Measurements from ENCODE around the gene CLC.

The CLC gene

GRCh38 chr19:39740395-39740794 is 2.6 kb upstream of the CLC start:
- TF ChIP-seq GATA3 (IDR thresholded peaks at IDR 0.05; ENCODE audit: low read depth, low read length) (no peak), GATA2 (IDR thresholded peaks at IDR 0.05; ENCODE audit: low read depth, low read length) (no peak)

- TF ChIP-seq GATA2 (IDR thresholded peaks at IDR 0.05; ENCODE audit: low read depth, low read length) (no peak), GATA3 (IDR thresholded peaks at IDR 0.05; ENCODE audit: low read depth, low read length) (no peak)
Measured at GRCh38 chr19:39738814-39739213, 985 bp upstream of the CLC start.

DNA sequence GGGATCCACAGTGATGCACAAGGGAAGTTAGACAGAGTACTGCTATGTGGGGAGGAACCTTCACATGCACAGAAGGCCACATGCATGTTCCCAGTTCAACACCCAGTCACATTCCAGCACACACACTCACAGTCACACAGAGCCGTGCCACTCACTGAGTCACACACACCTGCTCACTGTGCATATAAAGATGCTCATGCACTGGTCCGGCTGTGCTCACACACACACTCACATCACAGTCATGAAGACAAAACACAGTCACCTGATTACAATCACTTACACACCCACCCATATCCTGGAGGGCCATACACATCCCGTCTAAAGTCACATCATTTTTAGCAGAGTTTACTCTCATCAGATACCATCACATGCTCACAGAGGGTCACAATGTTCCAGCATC is 478 bp downstream of the CLC start:
- TF ChIP-seq GATA2 (IDR thresholded peaks at IDR 0.05; ENCODE audit: low read depth, low read length) = no peak
- no peak for TF ChIP-seq GATA3 (IDR thresholded peaks at IDR 0.05; ENCODE audit: low read depth, low read length)

- TF ChIP-seq GATA3 (IDR thresholded peaks at IDR 0.05; ENCODE audit: low read depth, low read length) (no peak), GATA2 (IDR thresholded peaks at IDR 0.05; ENCODE audit: low read depth, low read length) (no peak)
Measured at GRCh38 chr19:39736088-39736487, 1.7 kb downstream of the CLC start.

GRCh38 chr19:39735688-39736087 is 2.1 kb downstream of the CLC start:
- TF ChIP-seq GATA3 (IDR thresholded peaks at IDR 0.05; ENCODE audit: low read depth, low read length) (no peak), GATA2 (IDR thresholded peaks at IDR 0.05; ENCODE audit: low read depth, low read length) (no peak)

- TF ChIP-seq GATA2 (IDR thresholded peaks at IDR 0.05; ENCODE audit: low read depth, low read length) (no peak), GATA3 (IDR thresholded peaks at IDR 0.05; ENCODE audit: low read depth, low read length) (no peak)
Measured at GRCh38 chr19:39733841-39734240, 4.0 kb downstream of the CLC start.

DNA sequence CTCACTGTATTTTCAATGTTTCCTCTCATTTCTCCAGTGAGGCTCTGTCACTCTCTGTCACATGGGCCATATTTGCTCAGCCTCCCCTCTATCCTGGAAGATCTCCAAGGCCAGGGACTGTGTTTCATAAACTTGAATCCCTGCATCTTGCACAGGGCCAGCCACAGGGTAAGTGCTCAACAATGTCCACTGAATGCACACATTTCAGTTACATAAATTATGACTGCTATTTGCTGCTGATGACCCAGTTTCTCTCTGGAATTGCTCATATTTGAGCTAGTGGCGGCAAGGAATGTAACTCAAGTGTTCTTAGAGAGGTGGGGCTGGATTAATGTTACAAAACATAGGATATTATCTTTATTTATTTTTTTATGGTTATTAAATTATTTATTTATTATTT is 6.1 kb downstream of the CLC start:
- TF ChIP-seq GATA2 (IDR thresholded peaks at IDR 0.05; ENCODE audit: low read depth, low read length) (no peak), GATA3 (IDR thresholded peaks at IDR 0.05; ENCODE audit: low read depth, low read length) (no peak)

- TF ChIP-seq GATA2 (IDR thresholded peaks at IDR 0.05; ENCODE audit: low read depth, low read length) (no peak), GATA3 (IDR thresholded peaks at IDR 0.05; ENCODE audit: low read depth, low read length) (no peak)
Measured at GRCh38 chr19:39729594-39729993, 8.2 kb downstream of the CLC start.

DNA sequence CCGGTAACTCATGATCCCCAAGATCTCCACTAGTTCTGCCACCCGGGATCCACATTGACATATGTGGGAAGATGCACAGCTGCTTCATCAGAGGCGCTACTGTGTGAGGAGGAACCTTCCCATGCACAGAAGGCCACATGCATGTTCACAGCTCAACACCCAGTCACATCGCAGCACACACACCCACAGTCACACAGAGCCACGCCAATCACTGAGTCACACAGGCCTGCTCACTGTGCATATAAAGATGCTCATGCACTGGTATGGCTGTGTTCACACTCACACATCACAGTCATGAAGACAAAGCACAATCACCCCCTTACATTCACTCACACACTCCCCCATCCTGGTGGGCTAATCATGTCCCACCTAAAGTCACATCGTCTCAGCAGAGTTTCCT is 9.8 kb downstream of the CLC start:
- TF ChIP-seq GATA2 (IDR thresholded peaks at IDR 0.05; ENCODE audit: low read depth, low read length) = no peak
- TF ChIP-seq GATA3 (IDR thresholded peaks at IDR 0.05; ENCODE audit: low read depth, low read length) = no peak

DNA sequence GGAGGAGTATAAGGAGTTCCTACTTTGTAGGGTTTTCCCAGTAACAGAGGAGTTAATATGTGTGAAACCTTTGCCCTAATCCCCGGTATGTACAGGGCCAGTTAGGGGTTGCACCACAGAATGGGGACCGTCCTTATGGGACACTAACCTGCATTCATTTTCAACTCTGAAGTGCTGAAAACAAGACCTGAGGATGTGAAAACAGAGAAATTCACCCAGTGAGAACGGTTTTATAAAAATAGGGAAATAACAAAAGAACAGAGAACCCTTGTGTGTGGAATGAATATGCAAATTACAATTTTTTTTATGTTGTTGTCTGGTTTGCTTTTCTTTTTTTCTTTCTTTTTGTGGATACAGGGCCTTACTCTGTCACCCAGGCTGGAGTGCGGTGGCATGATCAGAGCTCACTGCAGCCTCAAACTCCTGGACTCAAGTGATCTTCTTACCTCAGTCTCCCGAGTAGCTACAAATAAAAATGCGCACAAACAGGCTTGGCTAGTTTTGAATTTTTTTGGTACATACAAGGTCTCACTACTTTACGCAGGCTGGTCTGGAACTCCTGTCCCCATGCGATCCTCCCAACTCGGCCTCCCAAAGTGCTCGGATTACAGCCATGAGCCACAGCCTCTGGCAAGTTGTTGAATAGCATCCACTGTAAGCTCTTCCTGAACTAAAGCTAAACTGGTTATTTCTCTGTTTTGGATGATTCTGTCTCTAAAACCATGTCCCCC is 10.6 kb downstream of the CLC start:
- no peak for TF ChIP-seq GATA2 (IDR thresholded peaks at IDR 0.05; ENCODE audit: low read depth, low read length)
- TF ChIP-seq GATA3 (IDR thresholded peaks at IDR 0.05; ENCODE audit: low read depth, low read length) = no peak

- TF ChIP-seq GATA3 (IDR thresholded peaks at IDR 0.05; ENCODE audit: low read depth, low read length) (no peak), GATA2 (IDR thresholded peaks at IDR 0.05; ENCODE audit: low read depth, low read length) (no peak)
Measured at GRCh38 chr19:39725995-39726394, 11.8 kb downstream of the CLC start.

DNA sequence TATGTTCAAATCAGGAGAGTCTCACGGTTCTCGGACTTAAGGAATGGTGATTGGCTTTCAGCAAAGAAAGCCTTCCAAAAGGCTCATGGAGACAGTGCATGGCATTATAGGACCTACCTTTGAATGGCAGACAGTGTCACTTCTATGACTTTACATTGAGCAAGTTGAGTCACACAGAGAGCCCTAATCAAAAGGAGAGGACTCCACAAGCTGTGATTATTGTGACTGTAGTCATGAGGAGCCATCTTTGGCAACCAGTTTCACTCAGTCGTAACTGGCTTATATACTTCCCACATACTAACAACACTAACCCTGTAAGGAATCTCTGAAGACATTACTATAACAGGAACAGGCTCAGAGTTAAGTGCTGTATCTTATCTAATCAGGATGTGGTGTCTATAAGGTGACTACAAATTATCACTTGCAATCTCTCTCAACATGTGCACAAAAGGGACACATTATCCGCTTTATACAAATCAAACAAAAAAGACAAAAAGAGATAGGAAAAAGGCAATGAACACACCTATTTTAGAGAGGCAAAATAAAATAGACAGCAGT is 27.4 kb downstream of the CLC start:
- TF ChIP-seq GATA2 (IDR thresholded peaks at IDR 0.05; ENCODE audit: low read depth, low read length) (no peak), GATA3 (IDR thresholded peaks at IDR 0.05; ENCODE audit: low read depth, low read length) (no peak)

DNA sequence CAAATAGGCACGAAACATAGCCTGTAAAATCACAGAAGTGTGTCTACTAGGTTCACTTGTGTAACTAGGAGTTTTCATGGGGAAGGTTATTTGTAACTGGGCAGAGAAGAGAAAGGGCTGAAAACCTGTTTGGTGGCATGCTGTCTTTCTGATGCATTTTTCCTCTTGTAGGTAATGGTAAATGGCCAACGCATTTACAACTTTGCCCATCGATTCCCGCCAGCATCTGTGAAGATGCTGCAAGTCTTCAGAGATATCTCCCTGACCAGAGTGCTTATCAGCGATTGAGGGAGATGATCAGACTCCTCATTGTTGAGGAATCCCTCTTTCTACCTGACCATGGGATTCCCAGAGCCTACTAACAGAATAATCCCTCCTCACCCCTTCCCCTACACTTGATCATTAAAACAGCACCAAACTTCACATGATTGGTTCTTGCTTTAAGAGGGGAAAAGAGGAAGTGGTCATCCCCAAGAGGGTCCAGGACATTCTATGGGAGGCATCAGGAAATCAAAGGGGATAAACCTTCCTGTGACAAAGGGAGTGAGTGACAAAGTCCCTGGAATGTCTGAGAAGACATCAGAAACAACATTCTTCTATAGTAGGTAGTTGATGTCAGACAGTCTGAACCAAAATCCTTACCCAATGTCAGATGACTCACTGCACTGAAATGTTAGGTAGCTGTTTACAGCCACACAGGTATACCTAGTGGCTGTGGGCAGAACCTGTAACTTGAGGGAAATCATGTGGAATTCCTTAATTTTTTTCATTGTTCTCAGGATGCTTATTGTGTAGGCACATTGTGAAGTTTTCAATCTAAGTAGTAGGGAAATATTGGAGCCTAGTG is 28.6 kb downstream of the CLC start:
- TF ChIP-seq GATA3 (IDR thresholded peaks at IDR 0.05; ENCODE audit: low read depth, low read length) (no peak), GATA2 (IDR thresholded peaks at IDR 0.05; ENCODE audit: low read depth, low read length) (no peak)

DNA sequence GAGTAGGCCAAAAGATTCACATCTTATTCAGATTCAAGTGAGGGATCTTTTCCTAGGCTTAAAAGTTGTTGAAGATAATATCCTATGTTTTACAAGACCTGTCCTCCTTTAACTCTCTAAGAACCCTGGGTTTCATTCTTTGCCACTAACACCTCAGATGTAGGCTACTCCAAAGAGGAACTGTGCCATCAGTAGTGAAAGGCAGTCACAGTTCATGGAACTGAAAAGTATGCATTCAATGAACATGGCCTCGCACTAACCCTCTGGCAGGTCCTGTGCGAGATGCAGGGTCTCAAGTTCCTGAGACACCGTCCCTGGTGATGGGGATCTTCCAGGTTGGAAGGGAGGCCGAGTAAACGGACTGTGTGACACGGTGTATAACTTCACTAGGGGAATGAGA is 29.2 kb downstream of the CLC start:
- TF ChIP-seq GATA3 (IDR thresholded peaks at IDR 0.05; ENCODE audit: low read depth, low read length) (no peak), GATA2 (IDR thresholded peaks at IDR 0.05; ENCODE audit: low read depth, low read length) (no peak)

Measured in SH-SY5Y (cell line).